ENCODE measurements around the gene GPRIN1. TPM values are rescaled to one million over a fixed set of nuclear protein-coding genes. Genes with fewer than 3 reads are reported as not detected.
A peak's percentile ranks its signal among the peaks of the same experiment; 100 is the strongest.
"Not testable (repeated sequence)": the region's sequence is repeated elsewhere in the genome, so short reads cannot be mapped to it uniquely, and the experiment has no call there.

GPRIN1 gene
- total RNA-seq, 2 experiments from 2014 or later = 1.9 to 2.5 TPM

GRCh38 chr5:176559683-176560082 is 50.3 kb downstream of the GPRIN1 start:
- ATAC-seq (peak; percentile 36), DNase-seq (peak; percentile 33)
- no peaks in the 10 kb centered on the region for H3K36me3 Mint-ChIP-seq (ENCODE audit: low read depth)
- ChIA-PET CTCF (interaction anchor here (0.9 to 1.0 kb wide), 2 partner anchors 14 to 22 kb away, joined by 3 read pairs; no protein-coding TSS in a partner anchor), POLR2A (no interaction called here)
- no peak overlapping the region for H3K4me3 Mint-ChIP-seq
- H3K9me3 Mint-ChIP-seq (ENCODE audit: insufficient read depth) = no peaks in the 10 kb centered on the region
- peaks cover 4% of the 10 kb centered on the region for H3K27me3 Mint-ChIP-seq (ENCODE audit: low read depth)
- H3K27ac Mint-ChIP-seq = no peak overlapping the region
- H3K4me1 Mint-ChIP-seq (ENCODE audit: low read depth) = peaks cover 39% of the 10 kb centered on the region

GRCh38 chr5:176557846-176558245 is 52.1 kb downstream of the GPRIN1 start:
- CTCF ChIA-PET = interaction anchor here (1.4 kb wide), 1 partner anchor 16 kb away, joined by 4 read pairs; no protein-coding TSS in a partner anchor
- Mint-ChIP-seq H3K4me1 (ENCODE audit: low read depth) (peaks cover 52% of the 10 kb centered on the region), H3K9me3 (ENCODE audit: insufficient read depth) (no peaks in the 10 kb centered on the region), H3K27me3 (ENCODE audit: low read depth) (peaks cover 4% of the 10 kb centered on the region), H3K36me3 (ENCODE audit: low read depth) (no peaks in the 10 kb centered on the region), H3K4me3 (no peak overlapping the region), H3K27ac (no peak overlapping the region)
- DNase-seq = no peak
- POLR2A ChIA-PET = no interaction called here
- no peak for ATAC-seq

DNA sequence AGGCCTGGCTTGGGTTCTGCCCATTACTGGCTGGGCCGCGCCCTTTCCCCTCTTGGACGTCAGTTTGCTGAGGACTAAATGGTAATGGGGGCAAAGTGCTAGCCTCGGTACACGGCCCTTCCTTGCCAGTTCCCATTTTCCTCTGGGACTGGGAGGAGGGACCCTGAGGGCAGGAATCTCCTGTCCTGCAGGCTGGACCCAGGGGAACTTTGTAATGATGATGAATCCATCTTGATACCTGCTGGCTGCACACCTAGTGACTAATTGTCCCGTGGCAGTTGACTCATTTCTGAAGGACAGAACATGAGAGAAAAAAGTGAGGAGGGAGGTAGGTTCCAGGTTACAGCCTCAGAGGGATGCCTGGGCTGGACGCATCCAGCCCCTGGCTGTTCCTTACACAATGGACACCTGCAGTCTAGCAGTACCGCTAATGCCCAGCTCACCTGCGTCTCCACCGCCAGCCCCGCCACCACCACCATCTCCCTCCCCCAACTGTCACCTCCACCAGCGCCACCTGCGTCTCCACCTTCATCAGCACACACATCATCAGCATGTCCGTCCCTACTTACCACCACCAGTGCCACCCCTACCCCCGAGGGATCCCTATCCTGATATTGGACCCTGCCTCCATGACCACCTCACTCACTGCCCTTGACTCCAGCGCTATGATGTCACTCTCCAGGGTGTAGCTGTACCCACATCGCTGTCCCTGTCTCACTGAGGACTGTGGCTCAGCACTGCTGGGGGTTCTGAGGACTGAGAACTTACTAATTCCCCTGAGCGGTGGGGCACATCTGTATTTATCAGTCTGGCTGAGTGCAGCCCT is 56.5 kb downstream of the GPRIN1 start:
- peak; percentile 10 for ATAC-seq
- no peak overlapping the region for H3K27ac Mint-ChIP-seq
- no peak for DNase-seq

DNA sequence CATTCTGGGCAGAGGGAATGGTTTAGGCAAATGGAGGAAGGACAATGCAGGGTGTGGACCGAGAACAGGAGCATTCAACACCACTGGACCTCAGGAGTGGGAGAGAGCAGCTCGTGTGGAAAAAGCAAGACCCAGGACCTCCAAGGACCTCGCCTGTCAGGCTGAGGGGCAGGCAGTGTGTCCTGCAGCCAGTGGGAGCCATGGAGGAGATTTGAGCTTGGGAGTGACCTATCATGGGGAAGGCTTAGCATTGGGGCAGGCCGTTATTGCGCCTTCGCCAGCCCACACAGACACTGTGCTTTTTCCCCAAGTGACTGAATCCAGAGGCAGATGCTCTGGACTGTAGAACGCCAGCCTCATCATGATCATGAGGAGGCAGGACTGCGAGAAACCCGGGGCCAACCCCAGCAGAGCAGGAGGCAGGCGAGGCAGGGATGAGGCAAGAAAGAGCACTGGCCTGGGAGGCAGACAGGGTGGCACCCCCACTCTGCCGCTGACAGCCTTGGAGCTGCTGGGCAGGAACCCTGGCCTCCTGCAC is 57.6 kb downstream of the GPRIN1 start:
- ATAC-seq = no peak
- no peak overlapping the region for H3K4me3 Mint-ChIP-seq

More for the DNA sequence above, 56.5 kb downstream of the GPRIN1 start:
- Mint-ChIP-seq H3K27me3 (ENCODE audit: low read depth) (no peaks in the 10 kb centered on the region), H3K36me3 (ENCODE audit: low read depth) (no peaks in the 10 kb centered on the region), H3K9me3 (ENCODE audit: insufficient read depth) (no peaks in the 10 kb centered on the region), H3K4me1 (ENCODE audit: low read depth) (peaks cover 38% of the 10 kb centered on the region), H3K4me3 (no peak overlapping the region)
- ChIA-PET CTCF (interaction anchor here (2.4 kb wide), 1 partner anchor 10 kb away, joined by 11 read pairs; no protein-coding TSS in a partner anchor), POLR2A (interaction anchor here (1.6 to 2.3 kb wide), 3 partner anchors 10 to 18 kb away, joined by 4 to 12 read pairs (median 4); partner anchors contain the start of gene RNF44)

DNA sequence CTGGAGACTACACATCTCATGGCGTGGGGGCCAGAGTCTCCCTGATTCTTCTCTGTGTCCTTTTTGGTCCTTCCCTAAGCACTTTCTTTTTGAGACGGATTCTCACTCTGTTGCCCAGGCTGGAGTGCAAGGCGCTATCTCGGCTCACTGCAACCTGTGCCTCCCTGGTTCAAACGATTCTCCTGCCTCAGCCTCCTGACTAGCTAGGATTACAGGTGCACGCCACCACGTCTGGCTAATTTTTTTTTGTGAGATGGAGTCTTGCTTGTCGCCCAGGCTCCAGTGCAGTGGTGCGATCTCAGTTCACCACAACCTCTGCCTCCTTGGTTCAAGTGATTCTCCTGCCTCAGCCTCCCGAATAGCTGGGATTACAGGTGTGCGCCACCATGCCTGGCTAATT is 59.0 kb downstream of the GPRIN1 start:
- not testable (repeated sequence) for H3K27ac Mint-ChIP-seq; ATAC-seq; H3K36me3 Mint-ChIP-seq (ENCODE audit: low read depth); H3K9me3 Mint-ChIP-seq (ENCODE audit: insufficient read depth); H3K4me3 Mint-ChIP-seq; H3K27me3 Mint-ChIP-seq (ENCODE audit: low read depth); DNase-seq
- CTCF ChIA-PET = interaction anchor here (1.5 kb wide), 1 partner anchor 134 kb away, joined by 4 read pairs; no protein-coding TSS in a partner anchor
- peaks cover 39% of the 10 kb centered on the region for H3K4me1 Mint-ChIP-seq (ENCODE audit: low read depth)
- POLR2A ChIA-PET = interaction anchor here (0.6 to 1.5 kb wide), 4 partner anchors 8 to 134 kb away, joined by 3 to 4 read pairs (median 3); partner anchors contain the start of gene CLTB

More for the DNA sequence above, 57.6 kb downstream of the GPRIN1 start:
- ChIA-PET POLR2A (interaction anchor here (1.6 kb wide), 1 partner anchor 15 kb away, joined by 4 read pairs; the partner anchor contains the start of gene RNF44), CTCF (no interaction called here)
- no peak overlapping the region for H3K27ac Mint-ChIP-seq
- peaks cover 42% of the 10 kb centered on the region for H3K4me1 Mint-ChIP-seq (ENCODE audit: low read depth)
- H3K36me3 Mint-ChIP-seq (ENCODE audit: low read depth) = no peaks in the 10 kb centered on the region
- H3K9me3 Mint-ChIP-seq (ENCODE audit: insufficient read depth) = no peaks in the 10 kb centered on the region
- no peak for DNase-seq
- no peaks in the 10 kb centered on the region for H3K27me3 Mint-ChIP-seq (ENCODE audit: low read depth)

GRCh38 chr5:176550275-176550831 is 59.6 kb downstream of the GPRIN1 start:
- Mint-ChIP-seq H3K4me1 (ENCODE audit: low read depth) (peaks cover 39% of the 10 kb centered on the region), H3K27ac (no peak overlapping the region), H3K4me3 (no peak overlapping the region), H3K9me3 (ENCODE audit: insufficient read depth) (no peaks in the 10 kb centered on the region), H3K27me3 (ENCODE audit: low read depth) (no peaks in the 10 kb centered on the region), H3K36me3 (ENCODE audit: low read depth) (peaks cover 8% of the 10 kb centered on the region)
- no peak for ATAC-seq
- ChIA-PET CTCF (interaction anchor here (1.5 kb wide), 1 partner anchor 133 kb away, joined by 4 read pairs; no protein-coding TSS in a partner anchor), POLR2A (interaction anchor here (0.6 to 1.5 kb wide), 4 partner anchors 8 to 134 kb away, joined by 3 to 4 read pairs (median 3); partner anchors contain the start of gene CLTB)
- no peak for DNase-seq

- DNase-seq (no peak), ATAC-seq (no peak)
- Mint-ChIP-seq H3K27me3 (ENCODE audit: low read depth) (no peaks in the 10 kb centered on the region), H3K9me3 (ENCODE audit: insufficient read depth) (no peaks in the 10 kb centered on the region), H3K36me3 (ENCODE audit: low read depth) (peaks cover 11% of the 10 kb centered on the region), H3K4me1 (ENCODE audit: low read depth) (peaks cover 39% of the 10 kb centered on the region), H3K4me3 (no peak overlapping the region), H3K27ac (no peak overlapping the region)
- CTCF ChIA-PET = interaction anchor here (1.5 kb wide), 1 partner anchor 133 kb away, joined by 4 read pairs; no protein-coding TSS in a partner anchor
- POLR2A ChIA-PET = interaction anchor here (1.0 to 1.3 kb wide), 2 partner anchors 14 to 133 kb away, joined by 4 to 5 read pairs; partner anchors contain the start of gene CLTB
Measured at GRCh38 chr5:176549871-176550270, 60.1 kb downstream of the GPRIN1 start.

GRCh38 chr5:176548967-176549444 is 61.0 kb downstream of the GPRIN1 start, which contains the start of gene CDHR2:
Gene CDHR2 (plus strand): TSS chr5:176549342. CDS start chr5:176565353, 16,011 bp downstream.
- ChIA-PET CTCF (no interaction called here), POLR2A (interaction anchor here (1.0 kb wide), 1 partner anchor 13 kb away, joined by 5 read pairs; no protein-coding TSS in a partner anchor)
- ATAC-seq = no peak
- H3K36me3 Mint-ChIP-seq (ENCODE audit: low read depth) = peaks cover 15% of the 10 kb centered on the region
- H3K4me1 Mint-ChIP-seq (ENCODE audit: low read depth) = peaks cover 37% of the 10 kb centered on the region
- H3K27me3 Mint-ChIP-seq (ENCODE audit: low read depth) = no peaks in the 10 kb centered on the region
- H3K9me3 Mint-ChIP-seq (ENCODE audit: insufficient read depth) = no peaks in the 10 kb centered on the region
- no peak for DNase-seq
- H3K4me3 Mint-ChIP-seq = no peak within 1 kb of the TSS
- no peak within 1 kb of the TSS for H3K27ac Mint-ChIP-seq

DNA sequence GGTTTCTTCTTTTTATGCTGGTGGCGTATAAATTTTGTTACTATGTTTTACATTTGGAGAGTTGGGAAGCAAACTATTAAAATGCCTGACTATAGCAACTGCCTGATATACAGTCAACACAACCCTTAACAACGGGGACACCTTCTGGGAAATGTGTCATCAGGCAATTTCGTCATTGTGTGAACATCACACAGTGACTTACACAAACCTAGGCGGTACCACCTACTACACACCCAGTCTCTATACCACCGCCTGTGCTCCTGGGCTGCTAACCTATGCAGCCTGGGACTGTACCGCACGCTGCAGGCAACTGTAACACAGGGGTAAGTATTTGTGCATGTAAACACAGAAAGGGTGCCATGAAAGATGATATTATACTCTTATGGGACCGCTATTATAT is 62.2 kb downstream of the GPRIN1 start:
- DNase-seq (no peak), ATAC-seq (no peak)
- Mint-ChIP-seq H3K4me3 (no peak overlapping the region), H3K9me3 (ENCODE audit: insufficient read depth) (no peaks in the 10 kb centered on the region), H3K4me1 (ENCODE audit: low read depth) (peaks cover 34% of the 10 kb centered on the region), H3K27ac (no peak overlapping the region), H3K36me3 (ENCODE audit: low read depth) (peaks cover 18% of the 10 kb centered on the region), H3K27me3 (ENCODE audit: low read depth) (no peaks in the 10 kb centered on the region)
- ChIA-PET POLR2A (interaction anchor here (1.6 kb wide), 1 partner anchor 11 kb away, joined by 10 read pairs; the partner anchor contains the start of gene RNF44), CTCF (no interaction called here)
